T-helper 9 cell (primary cell): ENCODE results near the gene GIT2.
A peak's percentile ranks its signal among the peaks of the same experiment; 100 is the strongest.
"Not testable (repeated sequence)": the region's sequence is repeated elsewhere in the genome, so short reads cannot be mapped to it uniquely, and the experiment has no call there.

ENCODE experiments used
- DNase-seq: peaks from one replicate; pipeline ENCODE4 v3.0.0-alpha.2; 2020

GIT2 gene

GRCh38 chr12:110005319-110005973 lies 9.3 kb upstream of the GIT2 start:
- DNase-seq, result no peak

- DNase-seq, result no peak
These were observed 8.4 kb upstream of the GIT2 start for GRCh38 chr12:110004598-110004997.

GRCh38 chr12:110002676-110003515 lies 6.7 kb upstream of the GIT2 start:
- DNase-seq, result no peak

GRCh38 chr12:110001596-110001995 lies 5.4 kb upstream of the GIT2 start:
- no peak for DNase-seq

- DNase-seq, result no peak
These were observed 3.9 kb upstream of the GIT2 start for GRCh38 chr12:109999983-110000505.

- no peak for DNase-seq
These were observed 3.4 kb upstream of the GIT2 start for GRCh38 chr12:109999649-109999971.

GRCh38 chr12:109998904-109999648 lies 2.9 kb upstream of the GIT2 start, which contains the start of gene ANKRD13A:
Gene ANKRD13A (plus strand): TSS chr12:109999430. CDS start chr12:109999689, 259 bp downstream.
- DNase-seq, result peak; percentile 73

- DNase-seq, result no peak
These were observed 2.2 kb upstream of the GIT2 start for GRCh38 chr12:109998241-109998903.

GRCh38 chr12:109997393-109997792 lies 1.2 kb upstream of the GIT2 start:
- no peak for DNase-seq

GRCh38 chr12:109996483-109996853 lies 300 bp upstream of the GIT2 start:
- no peak for DNase-seq

GRCh38 chr12:109995361-109995685 lies 845 bp downstream of the GIT2 start:
- DNase-seq, result no peak

GRCh38 chr12:109994401-109995175 lies 1.6 kb downstream of the GIT2 start:
- no peak for DNase-seq

- DNase-seq, result no peak
These were observed 3.1 kb downstream of the GIT2 start for GRCh38 chr12:109993091-109993490.

- no peak for DNase-seq
These were observed 4.6 kb downstream of the GIT2 start for GRCh38 chr12:109991586-109991985.

GRCh38 chr12:109989380-109989779 lies 6.8 kb downstream of the GIT2 start:
- DNase-seq, result no peak

GRCh38 chr12:109988903-109989302 lies 7.3 kb downstream of the GIT2 start:
- no peak for DNase-seq

- DNase-seq, result no peak
These were observed 7.9 kb downstream of the GIT2 start for GRCh38 chr12:109988274-109988673.

- no peak for DNase-seq
These were observed 8.6 kb downstream of the GIT2 start for GRCh38 chr12:109987615-109988014.

- not testable (repeated sequence) for DNase-seq
These were observed 9.9 kb downstream of the GIT2 start for GRCh38 chr12:109986236-109986635.

- no peak for DNase-seq
These were observed 12.6 kb downstream of the GIT2 start for GRCh38 chr12:109983432-109984142.

- no peak for DNase-seq
These were observed 14.0 kb downstream of the GIT2 start for GRCh38 chr12:109982210-109982609.

- peak; percentile 15 for DNase-seq
These were observed 14.9 kb downstream of the GIT2 start for GRCh38 chr12:109981311-109981710.
